Coronary artery (tissue), 2 donors: ENCODE measurements around the gene TGFBR3.
"Not testable (repeated sequence)": the region's sequence is repeated elsewhere in the genome, so short reads cannot be mapped to it uniquely, and the experiment has no call there.

Source experiments
- DNase-seq: peaks from one replicate; pipeline ENCODE4 v3.0.0-alpha.2; 2017; ENCODE audit warnings: low spot score
- H3K27ac ChIP-seq, 2 donors: fragments of 200-600 bp; sonication (generic); one replicate each; pipeline ENCODE4 v1.5.1; 2016 to 2019
- H3K4me3 ChIP-seq: fragments of 200-600 bp; sonication (generic); 2 replicates; pipeline ENCODE4 v1.5.1; 2016; ENCODE audit warnings: mild to moderate bottlenecking, moderate library complexity
- CTCF ChIP-seq: fragments of 200-600 bp; sonication (generic); IDR thresholded peaks from one replicate; pipeline ENCODE4 v1.5.1; 2019; ENCODE audit warnings: antibody characterized with exemption

TGFBR3 gene

GRCh38 chr1:91843843-91844242 lies 42.1 kb downstream of the TGFBR3 start:
- no peak overlapping the region for H3K4me3 ChIP-seq
- peak overlapping the region in 1 of 2 donors; percentile 88 for H3K27ac ChIP-seq
- DNase-seq, result no peak
- no peak for TF ChIP-seq CTCF

- no peak for TF ChIP-seq CTCF
- no peak for DNase-seq
- peak overlapping the region in 1 of 2 donors; percentile 5 for H3K27ac ChIP-seq
- no peak overlapping the region for H3K4me3 ChIP-seq
Observed at GRCh38 chr1:91842563-91842962, 43.4 kb downstream of the TGFBR3 start.

DNA sequence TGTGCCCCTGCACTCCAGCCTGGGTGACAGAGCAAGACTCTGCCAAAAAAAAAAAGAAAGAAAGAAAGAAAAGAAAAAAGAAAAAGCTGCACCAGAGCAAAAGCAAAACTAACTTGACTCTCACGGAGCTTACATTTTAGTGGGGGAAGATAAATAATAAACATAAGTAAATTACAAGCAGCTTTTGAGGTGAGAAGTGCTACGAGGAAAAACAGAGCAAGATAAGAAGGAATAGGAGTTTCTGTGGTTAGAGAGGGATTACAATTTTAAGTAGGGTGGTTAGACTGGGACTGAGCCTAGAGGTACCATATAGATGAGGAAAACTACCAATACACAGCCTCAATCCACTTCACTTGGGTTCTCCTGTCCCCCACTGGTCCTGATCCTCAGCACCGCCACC lies 43.9 kb downstream of the TGFBR3 start:
- Histone ChIP-seq H3K27ac (peak overlapping the region in 1 of 2 donors; percentile 5), H3K4me3 (no peak overlapping the region)
- no peak for TF ChIP-seq CTCF
- no peak for DNase-seq

- H3K4me3 ChIP-seq, DNase-seq, H3K27ac ChIP-seq: not testable (repeated sequence)
Observed at GRCh38 chr1:91840276-91840675, 45.7 kb downstream of the TGFBR3 start.

- no peak for TF ChIP-seq CTCF
- no peak for DNase-seq
- Histone ChIP-seq H3K4me3 (no peak overlapping the region), H3K27ac (no peak overlapping the region)
Observed at GRCh38 chr1:91836331-91837040, 49.5 kb downstream of the TGFBR3 start.

GRCh38 chr1:91835087-91835521 lies 50.8 kb downstream of the TGFBR3 start:
- no peak for DNase-seq
- no peak for TF ChIP-seq CTCF
- Histone ChIP-seq H3K4me3 (no peak overlapping the region), H3K27ac (no peak overlapping the region)

GRCh38 chr1:91834549-91834948 lies 51.4 kb downstream of the TGFBR3 start:
- not testable (repeated sequence) for H3K4me3 ChIP-seq, H3K27ac ChIP-seq, DNase-seq

GRCh38 chr1:91833946-91834345 lies 52.0 kb downstream of the TGFBR3 start:
- Histone ChIP-seq H3K27ac (no peak overlapping the region), H3K4me3 (no peak overlapping the region)
- TF ChIP-seq CTCF, result no peak
- DNase-seq, result no peak
